Left lung (tissue), 10 donors: ENCODE results near the gene HIVEP3. TPM values are rescaled to one million over a fixed set of nuclear protein-coding genes. Genes with fewer than 3 reads are reported as not detected.
A peak's percentile ranks its signal among the peaks of the same experiment; 100 is the strongest.

Experiments used
- ATAC-seq: fragments of 200-7000 bp; cut with Tn5 transposase; one replicate; pipeline ENCODE4 v1.9.1; 2020; ENCODE audit warnings: moderate library complexity
- DNase-seq, 4 donors: peaks; one replicate each; pipeline ENCODE4 v3.0.0-alpha.2; 2013 to 2020
- H3K27ac ChIP-seq, 2 donors: fragments of 200-600 bp; sonication (generic) in 1 of 2; one replicate each; pipeline versions ENCODE4 v1.5.0 to v1.8.0; 2020 to 2021
- H3K27me3 ChIP-seq, 2 donors: fragments of 200-600 bp; sonication (generic) in 1 of 2; one replicate each; pipeline versions ENCODE4 v1.5.0 to v1.8.0; 2020 to 2021
- H3K36me3 ChIP-seq, 2 donors: fragments of 200-600 bp; sonication (generic) in 1 of 2; one replicate each; pipeline versions ENCODE4 v1.5.0 to v1.8.0; 2020 to 2021
- H3K4me1 ChIP-seq, 2 donors: fragments of 200-600 bp; one replicate each; pipeline ENCODE4 v1.8.0; 2021
- H3K4me3 ChIP-seq, 2 donors: fragments of 200-600 bp; sonication (generic) in 1 of 2; one replicate each; pipeline versions ENCODE4 v1.5.0 to v1.8.0; 2020 to 2021; ENCODE audit warnings: mild to moderate bottlenecking in 1 of 2
- H3K9me3 ChIP-seq, 2 donors: fragments of 200-600 bp; sonication (generic) in 1 of 2; one replicate each; pipeline versions ENCODE4 v1.5.0 to v1.8.0; 2020 to 2021
- intact Hi-C, 2 donors: fragments of 100-400 bp; cut with DNase I; formaldehyde crosslinking; loops; one replicate each; pipeline versions ENCODE4 v1.11.2 to v1.14.2; 2022
- polyA plus RNA-seq, 6 donors: library from polyadenylated mRNA; unstranded; fragments of 120-200 nt; gene quantifications; one replicate each; pipeline ENCODE4 v1.2.1, GENCODE V29; 2013; ENCODE audit not compliant: insufficient read length in 6 of 6
- total RNA-seq, 2 donors: library from RNA; stranded (reverse); fragmentation: NEBNext Ultra II Directional; extraction: Animal tissue kit (Norgen Biotek cat#: 25700); gene quantifications; one replicate each; pipeline ENCODE4 v1.2.1, GENCODE V29; 2021
- TF ChIP-seq, protein P1 (sequence below), 2 donors: fragments of 200-600 bp; sonication (generic) in 1 of 2; IDR thresholded peaks; one replicate each; pipeline versions ENCODE4 v1.5.0 to v1.8.0; 2021; ENCODE audit warnings: antibody characterized with exemption in 2 of 2
- donor health status: DM: no; HTN: yes; CAD: no.
- donor health status: DM: no; HTN: no; CAD: no.

The HIVEP3 gene
- total and polyA plus RNA-seq, 8 donors: 6.0 to 15.6 (median 7.4) TPM

GRCh38 chr1:41719128-41719527 lies 199.6 kb downstream of the HIVEP3 start:
- H3K27ac ChIP-seq: no peak overlapping the region
- no peak overlapping the region for H3K4me3 ChIP-seq
- DNase-seq (no peak), ATAC-seq (no peak)
- no peaks in the 10 kb centered on the region for H3K9me3 ChIP-seq
- intact Hi-C loops: no loop called here
- TF ChIP-seq, protein P1, sequence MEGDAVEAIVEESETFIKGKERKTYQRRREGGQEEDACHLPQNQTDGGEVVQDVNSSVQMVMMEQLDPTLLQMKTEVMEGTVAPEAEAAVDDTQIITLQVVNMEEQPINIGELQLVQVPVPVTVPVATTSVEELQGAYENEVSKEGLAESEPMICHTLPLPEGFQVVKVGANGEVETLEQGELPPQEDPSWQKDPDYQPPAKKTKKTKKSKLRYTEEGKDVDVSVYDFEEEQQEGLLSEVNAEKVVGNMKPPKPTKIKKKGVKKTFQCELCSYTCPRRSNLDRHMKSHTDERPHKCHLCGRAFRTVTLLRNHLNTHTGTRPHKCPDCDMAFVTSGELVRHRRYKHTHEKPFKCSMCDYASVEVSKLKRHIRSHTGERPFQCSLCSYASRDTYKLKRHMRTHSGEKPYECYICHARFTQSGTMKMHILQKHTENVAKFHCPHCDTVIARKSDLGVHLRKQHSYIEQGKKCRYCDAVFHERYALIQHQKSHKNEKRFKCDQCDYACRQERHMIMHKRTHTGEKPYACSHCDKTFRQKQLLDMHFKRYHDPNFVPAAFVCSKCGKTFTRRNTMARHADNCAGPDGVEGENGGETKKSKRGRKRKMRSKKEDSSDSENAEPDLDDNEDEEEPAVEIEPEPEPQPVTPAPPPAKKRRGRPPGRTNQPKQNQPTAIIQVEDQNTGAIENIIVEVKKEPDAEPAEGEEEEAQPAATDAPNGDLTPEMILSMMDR (IDR thresholded peaks at IDR 0.05): no peak
- H3K27me3 ChIP-seq: no peaks in the 10 kb centered on the region
- H3K36me3 ChIP-seq: no peaks in the 10 kb centered on the region
- H3K4me1 ChIP-seq: peaks cover 0 to 62% of the 10 kb centered on the region in 2 donors

DNA sequence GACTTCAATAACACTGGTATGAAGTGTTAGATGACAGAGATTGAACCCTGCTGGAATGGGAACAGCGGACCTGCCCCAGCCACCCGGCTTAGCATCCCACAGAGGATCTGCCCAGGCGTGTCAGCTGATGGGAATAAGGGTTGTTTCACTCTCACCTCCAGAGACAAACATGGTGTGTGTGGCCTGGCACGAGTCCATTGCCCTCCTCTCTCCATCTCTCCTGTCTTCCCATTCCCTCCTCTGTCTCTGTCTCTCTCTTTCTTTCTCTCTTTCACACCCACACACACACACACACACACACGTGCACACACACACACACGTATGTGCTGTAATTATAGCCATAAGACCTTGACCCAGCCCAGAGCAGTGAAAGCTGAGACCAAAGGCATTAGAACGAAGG lies 200.2 kb downstream of the HIVEP3 start:
- peaks cover 0 to 56% of the 10 kb centered on the region in 2 donors for H3K4me1 ChIP-seq
- TF ChIP-seq, protein P1 (IDR thresholded peaks at IDR 0.05): no peak
- intact Hi-C loops: no loop called here
- peak in 2 of 4 donors; percentile 49 to 67 for DNase-seq
- H3K27ac ChIP-seq: no peak overlapping the region
- no peak overlapping the region for H3K4me3 ChIP-seq
- no peaks in the 10 kb centered on the region for H3K9me3 ChIP-seq
- H3K27me3 ChIP-seq: no peaks in the 10 kb centered on the region
- no peaks in the 10 kb centered on the region for H3K36me3 ChIP-seq
- ATAC-seq: no peak

GRCh38 chr1:41716188-41717130 lies 202.3 kb downstream of the HIVEP3 start:
- no peaks in the 10 kb centered on the region for H3K36me3 ChIP-seq
- DNase-seq: no peak
- TF ChIP-seq, protein P1 (IDR thresholded peaks at IDR 0.05): no peak

GRCh38 chr1:41715441-41716095 lies 203.2 kb downstream of the HIVEP3 start:
- peak overlapping the region in 1 of 2 donors; percentile 66 for H3K27ac ChIP-seq
- no peaks in the 10 kb centered on the region for H3K36me3 ChIP-seq
- H3K4me1 ChIP-seq: peaks cover 0 to 33% of the 10 kb centered on the region in 2 donors
- no peaks in the 10 kb centered on the region for H3K27me3 ChIP-seq
- DNase-seq (no peak), ATAC-seq (no peak)
- TF ChIP-seq, protein P1 (IDR thresholded peaks at IDR 0.05): no peak
- no peak overlapping the region for H3K4me3 ChIP-seq
- no peaks in the 10 kb centered on the region for H3K9me3 ChIP-seq
- intact Hi-C loops: no loop called here

More at GRCh38 chr1:41716188-41717130, 202.3 kb downstream of the HIVEP3 start:
- intact Hi-C loops: no loop called here
- no peaks in the 10 kb centered on the region for H3K27me3 ChIP-seq
- H3K4me1 ChIP-seq: peaks cover 0 to 42% of the 10 kb centered on the region in 2 donors
- ATAC-seq: no peak
- H3K9me3 ChIP-seq: no peaks in the 10 kb centered on the region
- H3K4me3 ChIP-seq: no peak overlapping the region
- H3K27ac ChIP-seq: peak overlapping the region in 1 of 2 donors; percentile 66
